ENCODE results near the gene FAM120A.

The FAM120A gene

DNA sequence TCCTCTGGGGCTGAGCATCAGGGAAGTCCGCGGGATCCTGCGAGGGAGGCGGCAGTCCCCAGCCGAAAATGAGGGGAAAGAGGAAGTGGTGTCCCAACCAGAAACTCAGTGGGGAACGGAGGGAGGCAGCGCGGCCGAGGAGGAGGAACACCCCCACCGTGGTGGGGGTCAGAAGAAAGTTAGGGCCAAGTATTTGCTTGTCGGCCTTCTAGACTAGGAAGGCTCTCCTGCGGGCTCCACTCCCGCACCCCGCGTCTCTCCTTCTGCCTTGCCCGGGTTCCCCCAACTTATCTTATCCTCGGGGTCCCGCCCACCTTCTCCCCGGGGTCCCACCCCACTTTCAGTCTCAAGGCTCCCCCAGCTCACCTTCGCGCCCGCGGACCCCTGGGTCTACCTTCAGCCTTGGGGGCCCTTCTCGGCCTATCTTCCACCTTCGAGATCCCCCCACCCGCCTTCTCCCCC is 124.3 kb downstream of the FAM120A start:
- peaks cover 3% of the 10 kb centered on the region for H3K4me1 ChIP-seq (ENCODE audit: insufficient read depth, poor library complexity, severe bottlenecking)
- peak overlapping the region; percentile 99 for H3K4me3 ChIP-seq (ENCODE audit: severe bottlenecking)
- ATAC-seq (ENCODE audit: low read depth) = peak; percentile 47
- H3K9me3 ChIP-seq (ENCODE audit: severe bottlenecking) = no peaks in the 10 kb centered on the region
- H3K27me3 ChIP-seq (ENCODE audit: insufficient read depth, poor library complexity, severe bottlenecking) = no peaks in the 10 kb centered on the region
- TF ChIP-seq CTCF (IDR thresholded peaks at IDR 0.05; ENCODE audit: poor library complexity, severe bottlenecking) = no peak
- peak overlapping the region; percentile 61 for H3K27ac ChIP-seq (ENCODE audit: poor library complexity, severe bottlenecking)
- DNase-seq (ENCODE audit: low spot score) = no peak
- H3K36me3 ChIP-seq (ENCODE audit: low read depth) = no peaks in the 10 kb centered on the region

DNA sequence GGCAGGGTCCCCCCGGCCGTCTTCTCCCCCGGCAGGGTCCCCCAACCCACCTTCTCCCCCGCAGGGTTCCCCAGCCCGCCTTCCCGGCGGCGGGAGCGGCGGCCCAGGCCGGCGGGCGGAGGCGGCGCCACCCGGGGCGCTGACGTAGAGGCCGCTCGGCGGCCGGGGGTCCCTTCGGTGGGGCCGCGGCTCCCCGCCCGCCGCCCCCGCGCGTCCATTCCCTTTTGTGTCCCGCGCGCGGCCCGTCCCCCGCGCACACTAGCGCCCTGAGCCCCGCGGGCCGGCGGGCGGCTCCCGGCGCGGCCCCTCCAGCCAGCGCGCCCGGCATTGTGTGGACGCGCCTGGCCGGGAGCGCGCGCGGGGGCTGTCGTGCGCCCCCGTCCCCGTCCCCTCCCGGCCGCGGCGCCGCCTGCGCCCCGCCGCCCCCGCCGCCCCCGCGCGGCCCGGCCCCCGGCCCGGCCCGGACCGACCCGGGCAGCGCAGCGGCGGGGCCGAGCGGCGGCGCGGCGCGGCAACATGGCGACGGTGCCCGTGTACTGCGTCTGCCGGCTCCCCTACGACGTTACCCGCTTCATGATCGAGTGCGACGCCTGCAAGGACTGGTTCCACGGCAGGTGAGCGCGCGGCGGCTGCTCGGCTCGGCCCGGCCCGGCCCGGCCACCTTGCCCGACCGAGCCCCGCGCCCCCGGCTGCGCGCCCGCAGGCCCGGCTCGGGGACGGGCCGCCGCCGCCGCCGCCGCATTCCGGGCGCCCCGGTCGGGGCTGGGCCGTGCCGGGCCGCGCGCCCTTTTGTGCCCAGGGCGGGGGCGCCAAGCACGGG is 125.0 kb downstream of the FAM120A start, which contains the start of gene PHF2:
Gene PHF2, plus strand, starts transcription at position 327 of the 820 bp plus-strand sequence. Its CDS starts 190 bp downstream, at position 517.
- Histone ChIP-seq H3K9me3 (ENCODE audit: severe bottlenecking) (no peaks in the 10 kb centered on the region), H3K27ac (ENCODE audit: poor library complexity, severe bottlenecking) (peak within 1 kb of the TSS; percentile 61), H3K36me3 (ENCODE audit: low read depth) (no peaks in the 10 kb centered on the region), H3K4me1 (ENCODE audit: insufficient read depth, poor library complexity, severe bottlenecking) (peaks cover 3% of the 10 kb centered on the region), H3K4me3 (ENCODE audit: severe bottlenecking) (peak within 1 kb of the TSS; percentile 99), H3K27me3 (ENCODE audit: insufficient read depth, poor library complexity, severe bottlenecking) (no peaks in the 10 kb centered on the region)
- peak; percentile 34 for ATAC-seq (ENCODE audit: low read depth)
- no peak for DNase-seq (ENCODE audit: low spot score)
- TF ChIP-seq CTCF (IDR thresholded peaks at IDR 0.05; ENCODE audit: poor library complexity, severe bottlenecking) = no peak

DNA sequence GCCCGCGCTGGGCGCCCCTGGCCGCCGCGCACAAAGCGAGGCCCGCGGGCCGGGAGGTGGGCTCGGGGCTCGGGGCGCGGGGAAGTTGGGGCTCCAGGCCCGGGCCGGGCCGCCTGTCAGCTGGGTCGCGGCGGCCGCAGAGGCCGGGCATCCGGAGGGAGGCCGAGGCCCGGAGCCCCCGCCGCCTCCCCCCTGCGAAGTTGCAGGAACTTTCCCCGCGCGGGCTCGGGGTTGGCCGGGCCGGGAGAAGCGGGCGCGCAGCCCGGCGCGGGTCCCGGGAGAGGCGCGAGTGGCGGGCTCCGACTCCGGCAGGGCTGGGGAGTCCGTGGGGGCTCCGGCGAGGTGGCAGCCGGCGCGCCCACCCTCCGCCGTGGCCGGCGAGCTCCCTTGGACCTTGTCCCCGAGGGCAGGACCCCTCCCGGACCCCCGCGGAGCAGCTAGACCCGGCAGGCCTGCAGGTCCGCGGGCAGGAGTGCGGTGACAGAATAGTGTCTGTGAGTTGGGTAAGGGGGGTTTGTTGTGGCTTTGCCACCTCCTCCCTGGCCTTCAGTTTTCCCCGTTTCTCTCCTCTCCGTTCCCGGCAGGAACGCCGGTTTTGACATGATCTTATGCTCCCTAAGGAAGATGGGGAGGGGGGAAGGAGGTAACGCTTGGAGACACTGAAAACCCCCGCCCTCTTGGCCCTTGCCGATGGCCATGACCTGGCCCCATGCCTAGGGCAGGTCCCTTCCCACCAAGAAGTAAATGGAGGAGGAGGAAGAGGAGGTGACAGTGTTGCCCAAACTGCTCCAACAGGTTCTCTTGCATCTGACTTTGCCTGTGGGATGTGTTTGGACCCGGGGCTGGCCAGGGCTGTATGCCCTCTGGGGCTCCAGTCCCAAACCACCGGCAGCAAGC is 125.8 kb downstream of the FAM120A start:
- TF ChIP-seq CTCF (IDR thresholded peaks at IDR 0.05; ENCODE audit: poor library complexity, severe bottlenecking) = no peak
- no peak for DNase-seq (ENCODE audit: low spot score)
- H3K9me3 ChIP-seq (ENCODE audit: severe bottlenecking) = no peaks in the 10 kb centered on the region
- peak overlapping the region; percentile 45 for H3K27ac ChIP-seq (ENCODE audit: poor library complexity, severe bottlenecking)
- ATAC-seq (ENCODE audit: low read depth) = peak; percentile 7; the same call in 1 of the 3 replicates
- no peaks in the 10 kb centered on the region for H3K27me3 ChIP-seq (ENCODE audit: insufficient read depth, poor library complexity, severe bottlenecking)
- H3K4me3 ChIP-seq (ENCODE audit: severe bottlenecking) = peak overlapping the region; percentile 99
- peaks cover 3% of the 10 kb centered on the region for H3K4me1 ChIP-seq (ENCODE audit: insufficient read depth, poor library complexity, severe bottlenecking)
- H3K36me3 ChIP-seq (ENCODE audit: low read depth) = no peaks in the 10 kb centered on the region

GRCh38 chr9:93577975-93578682 is 126.6 kb downstream of the FAM120A start:
- H3K27me3 ChIP-seq (ENCODE audit: insufficient read depth, poor library complexity, severe bottlenecking) = no peaks in the 10 kb centered on the region
- H3K36me3 ChIP-seq (ENCODE audit: low read depth) = peaks cover 4% of the 10 kb centered on the region; the same call in 1 of the 2 replicates
- DNase-seq (ENCODE audit: low spot score) (no peak), ATAC-seq (ENCODE audit: low read depth) (no peak; the same call in 2 of the 3 replicates)
- peaks cover 3% of the 10 kb centered on the region for H3K4me1 ChIP-seq (ENCODE audit: insufficient read depth, poor library complexity, severe bottlenecking)
- H3K4me3 ChIP-seq (ENCODE audit: severe bottlenecking) = peak overlapping the region; percentile 99
- H3K27ac ChIP-seq (ENCODE audit: poor library complexity, severe bottlenecking) = no peak overlapping the region
- no peak for TF ChIP-seq CTCF (IDR thresholded peaks at IDR 0.05; ENCODE audit: poor library complexity, severe bottlenecking)
- peaks cover 1% of the 10 kb centered on the region for H3K9me3 ChIP-seq (ENCODE audit: severe bottlenecking)

Measured in RWPE2 (cell line).